GM23338 (cell line): ENCODE results near the gene RIBC2. TPM values are rescaled to one million over a fixed set of nuclear protein-coding genes. Genes with fewer than 3 reads are reported as not detected.

Experiments
- ATAC-seq: fragments of 200-7000 bp; cut with Tn5 transposase; 3 replicates; pipeline ENCODE4 v1.9.1; 2020
- DNase-seq: peaks from one replicate; pipeline ENCODE4 v3.0.0-alpha.2; 2015; ENCODE audit warnings: low spot score
- H2AFZ ChIP-seq: fragments of 200-600 bp; sonication (generic); 2 replicates; pipeline ENCODE4 v1.8.0; 2016; ENCODE audit warnings: antibody characterized with exemption, mild to moderate bottlenecking, moderate library complexity
- H3F3A ChIP-seq: fragments of 200-600 bp; sonication (generic); replicated peaks from 2 replicates; pipeline ENCODE4 v1.8.0; 2017; ENCODE audit warnings: antibody characterized with exemption, mixed run types, low read depth
- H3K27ac ChIP-seq: fragments of 200-600 bp; sonication (generic); 2 replicates; pipeline ENCODE4 v1.6.1; 2016; ENCODE audit warnings: low read depth
- H3K27me3 ChIP-seq: fragments of 200-600 bp; sonication (generic); 2 replicates; pipeline ENCODE4 v1.8.0; 2016; ENCODE audit warnings: mild to moderate bottlenecking, mixed run types, moderate library complexity; ENCODE audit not compliant: insufficient read depth
- H3K36me3 ChIP-seq: fragments of 200-600 bp; sonication (generic); 2 replicates; pipeline ENCODE4 v1.8.0; 2016; ENCODE audit warnings: mild to moderate bottlenecking; ENCODE audit not compliant: insufficient read depth
- H3K4me1 ChIP-seq: fragments of 200-600 bp; sonication (generic); 2 replicates; pipeline ENCODE4 v1.8.0; 2016; ENCODE audit warnings: mild to moderate bottlenecking, moderate library complexity; ENCODE audit not compliant: insufficient read depth
- H3K4me2 ChIP-seq: fragments of 200-600 bp; sonication (generic); 2 replicates; pipeline ENCODE4 v1.7.1; 2017; ENCODE audit warnings: mixed run types
- H3K4me3 ChIP-seq: fragments of 200-600 bp; sonication (generic); 2 replicates; pipeline ENCODE4 v1.6.1; 2016; ENCODE audit warnings: mixed run types
- H3K79me2 ChIP-seq: fragments of 200-600 bp; sonication (generic); replicated peaks from 2 replicates; pipeline ENCODE4 v1.8.0; 2017; ENCODE audit warnings: mild to moderate bottlenecking; ENCODE audit not compliant: insufficient read depth
- H3K9me2 ChIP-seq: fragments of 200-600 bp; sonication (generic); 2 replicates; pipeline ENCODE4 v1.8.0; 2017; ENCODE audit not compliant: insufficient read depth
- H4K20me1 ChIP-seq: fragments of 200-600 bp; sonication (generic); replicated peaks from 2 replicates; pipeline ENCODE4 v1.8.0; 2017; ENCODE audit warnings: mild to moderate bottlenecking; ENCODE audit not compliant: insufficient read depth
- H3K27ac Mint-ChIP-seq: 2 replicates; pipeline ENCODE4 v1.8.0; 2020; ENCODE audit warnings: inconsistent platforms, mild to moderate bottlenecking, moderate library complexity, mixed read lengths
- H3K27me3 Mint-ChIP-seq: 3 replicates; pipeline ENCODE4 v1.8.0; 2022; ENCODE audit warnings: low read depth, mild to moderate bottlenecking, moderate library complexity, mixed read lengths, inconsistent platforms; ENCODE audit not compliant: insufficient read depth, poor library complexity
- H3K36me3 Mint-ChIP-seq: 3 replicates; pipeline ENCODE4 v1.8.0; 2021; ENCODE audit warnings: low read depth, mild to moderate bottlenecking, inconsistent platforms, moderate library complexity, mixed read lengths
- H3K4me1 Mint-ChIP-seq: 3 replicates; pipeline ENCODE4 v1.8.0; 2020; ENCODE audit warnings: mild to moderate bottlenecking, inconsistent platforms, mixed read lengths
- H3K4me3 Mint-ChIP-seq: 3 replicates; pipeline ENCODE4 v1.8.0; 2021; ENCODE audit warnings: moderate library complexity, mild to moderate bottlenecking, inconsistent platforms, mixed read lengths
- H3K9me3 Mint-ChIP-seq: 3 replicates; pipeline ENCODE4 v1.8.0; 2020; ENCODE audit warnings: moderate library complexity, mild to moderate bottlenecking, inconsistent platforms, mixed read lengths
- CREB1 ChIP-seq: fragments of 250-450 bp; sonication (Bioruptor Pico); IDR thresholded peaks from 2 replicates; pipeline ENCODE4 v1.5.0; 2020; ENCODE audit warnings: low read depth, mild to moderate bottlenecking, moderate library complexity
- EZH2 ChIP-seq: fragments of 200-600 bp; sonication (generic); IDR thresholded peaks from one replicate; pipeline ENCODE4 v1.8.0; 2017; ENCODE audit warnings: antibody characterized with exemption, mild to moderate bottlenecking, low read depth; ENCODE audit not compliant: unreplicated experiment
- EZH2phosphoT487 ChIP-seq: fragments of 200-600 bp; sonication (generic); IDR thresholded peaks from one replicate; pipeline ENCODE4 v1.8.1; 2018; ENCODE audit warnings: antibody characterized with exemption; ENCODE audit not compliant: unreplicated experiment
- JUNB ChIP-seq: IDR thresholded peaks from one replicate; pipeline ENCODE4 v1.6.1; 2016; ENCODE audit warnings: antibody characterized with exemption; ENCODE audit not compliant: unreplicated experiment
- NANOG ChIP-seq: IDR thresholded peaks from 2 replicates; pipeline ENCODE4 v1.6.1; 2016; ENCODE audit warnings: antibody characterized with exemption, borderline replicate concordance
- POLR2AphosphoS5 ChIP-seq: IDR thresholded peaks from 2 replicates; pipeline ENCODE4 v1.6.1; 2016; ENCODE audit warnings: antibody characterized with exemption, low read depth
- STAT1 ChIP-seq: IDR thresholded peaks from one replicate; pipeline ENCODE4 v1.6.1; 2016; ENCODE audit warnings: antibody characterized with exemption; ENCODE audit not compliant: unreplicated experiment
- ZNF114 ChIP-seq: fragments of 250-450 bp; sonication (Bioruptor Pico); IDR thresholded peaks from 2 replicates; pipeline ENCODE4 v1.5.0; 2020; ENCODE audit warnings: mild to moderate bottlenecking, moderate library complexity
- ZNF331 ChIP-seq: fragments of 250-450 bp; sonication (Bioruptor Pico); IDR thresholded peaks from 2 replicates; pipeline ENCODE4 v1.5.0; 2020; ENCODE audit warnings: low read depth, mild to moderate bottlenecking, moderate library complexity
- polyA plus RNA-seq: library from polyadenylated mRNA; unstranded; fragments of >200 nt; fragmentation: Nextera tagmentation; extraction: Ambion mirVana; gene quantifications from 2 replicates; pipeline ENCODE4 v1.2.1, GENCODE V29; 2016
- total RNA-seq: library from RNA; depleted of rRNA; stranded (reverse); fragments of >200 nt; shearing (Covaris generic); gene quantifications from 2 replicates; pipeline ENCODE4 v1.2.3, GENCODE V29; 2014
- TF ChIP-seq, protein P1 (sequence below): IDR thresholded peaks from one replicate; pipeline ENCODE4 v1.6.1; 2018; ENCODE audit warnings: antibody characterized with exemption; ENCODE audit not compliant: unreplicated experiment
- TF ChIP-seq, protein P2 (sequence below), 2 experiments: fragments of 200-600 bp in 1 of 2; sonication (generic) in 1 of 2; conservative IDR thresholded peaks; 2 replicates each; pipeline versions ENCODE4 v1.5.1 to v1.6.1; 2016 to 2017; ENCODE audit warnings: antibody characterized with exemption in 2 of 2, low read depth in 2 of 2, mild to moderate bottlenecking in 2 of 2, moderate library complexity in 1 of 2
- TF ChIP-seq, protein P3 (sequence below): IDR thresholded peaks from 2 replicates; pipeline ENCODE4 v1.6.1; 2016; ENCODE audit warnings: antibody characterized with exemption

Gene RIBC2
- total and polyA plus RNA-seq, 2 experiments from 2014 or later: 2.2 to 2.8 TPM

DNA sequence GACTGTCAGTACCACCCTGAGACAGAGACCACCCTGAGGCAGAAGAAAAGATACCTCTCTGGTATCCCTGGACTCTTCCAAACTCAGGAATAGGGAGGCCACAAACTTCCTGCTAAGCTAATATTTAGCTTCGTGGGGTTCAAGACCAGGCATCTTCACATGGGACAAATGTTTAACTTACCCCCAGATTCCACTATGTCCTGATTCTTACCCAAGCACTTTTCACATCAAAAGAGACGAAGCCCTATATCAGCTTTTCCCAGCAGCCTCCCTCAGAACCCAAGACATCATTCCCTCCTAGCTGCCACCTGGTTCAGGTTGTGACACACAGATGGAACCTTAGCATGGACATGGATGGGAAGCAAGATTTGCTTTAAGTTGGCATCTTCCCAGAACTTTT, 32.1 kb upstream of the RIBC2 start (continued):
- TF ChIP-seq, protein P1, sequence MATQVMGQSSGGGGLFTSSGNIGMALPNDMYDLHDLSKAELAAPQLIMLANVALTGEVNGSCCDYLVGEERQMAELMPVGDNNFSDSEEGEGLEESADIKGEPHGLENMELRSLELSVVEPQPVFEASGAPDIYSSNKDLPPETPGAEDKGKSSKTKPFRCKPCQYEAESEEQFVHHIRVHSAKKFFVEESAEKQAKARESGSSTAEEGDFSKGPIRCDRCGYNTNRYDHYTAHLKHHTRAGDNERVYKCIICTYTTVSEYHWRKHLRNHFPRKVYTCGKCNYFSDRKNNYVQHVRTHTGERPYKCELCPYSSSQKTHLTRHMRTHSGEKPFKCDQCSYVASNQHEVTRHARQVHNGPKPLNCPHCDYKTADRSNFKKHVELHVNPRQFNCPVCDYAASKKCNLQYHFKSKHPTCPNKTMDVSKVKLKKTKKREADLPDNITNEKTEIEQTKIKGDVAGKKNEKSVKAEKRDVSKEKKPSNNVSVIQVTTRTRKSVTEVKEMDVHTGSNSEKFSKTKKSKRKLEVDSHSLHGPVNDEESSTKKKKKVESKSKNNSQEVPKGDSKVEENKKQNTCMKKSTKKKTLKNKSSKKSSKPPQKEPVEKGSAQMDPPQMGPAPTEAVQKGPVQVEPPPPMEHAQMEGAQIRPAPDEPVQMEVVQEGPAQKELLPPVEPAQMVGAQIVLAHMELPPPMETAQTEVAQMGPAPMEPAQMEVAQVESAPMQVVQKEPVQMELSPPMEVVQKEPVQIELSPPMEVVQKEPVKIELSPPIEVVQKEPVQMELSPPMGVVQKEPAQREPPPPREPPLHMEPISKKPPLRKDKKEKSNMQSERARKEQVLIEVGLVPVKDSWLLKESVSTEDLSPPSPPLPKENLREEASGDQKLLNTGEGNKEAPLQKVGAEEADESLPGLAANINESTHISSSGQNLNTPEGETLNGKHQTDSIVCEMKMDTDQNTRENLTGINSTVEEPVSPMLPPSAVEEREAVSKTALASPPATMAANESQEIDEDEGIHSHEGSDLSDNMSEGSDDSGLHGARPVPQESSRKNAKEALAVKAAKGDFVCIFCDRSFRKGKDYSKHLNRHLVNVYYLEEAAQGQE: no peak
- TF ChIP-seq ZNF331 (no peak), STAT1 (no peak), EZH2 (no peak), CREB1 (CRISPR knock-in tag) (no peak)
- TF ChIP-seq, protein P2, sequence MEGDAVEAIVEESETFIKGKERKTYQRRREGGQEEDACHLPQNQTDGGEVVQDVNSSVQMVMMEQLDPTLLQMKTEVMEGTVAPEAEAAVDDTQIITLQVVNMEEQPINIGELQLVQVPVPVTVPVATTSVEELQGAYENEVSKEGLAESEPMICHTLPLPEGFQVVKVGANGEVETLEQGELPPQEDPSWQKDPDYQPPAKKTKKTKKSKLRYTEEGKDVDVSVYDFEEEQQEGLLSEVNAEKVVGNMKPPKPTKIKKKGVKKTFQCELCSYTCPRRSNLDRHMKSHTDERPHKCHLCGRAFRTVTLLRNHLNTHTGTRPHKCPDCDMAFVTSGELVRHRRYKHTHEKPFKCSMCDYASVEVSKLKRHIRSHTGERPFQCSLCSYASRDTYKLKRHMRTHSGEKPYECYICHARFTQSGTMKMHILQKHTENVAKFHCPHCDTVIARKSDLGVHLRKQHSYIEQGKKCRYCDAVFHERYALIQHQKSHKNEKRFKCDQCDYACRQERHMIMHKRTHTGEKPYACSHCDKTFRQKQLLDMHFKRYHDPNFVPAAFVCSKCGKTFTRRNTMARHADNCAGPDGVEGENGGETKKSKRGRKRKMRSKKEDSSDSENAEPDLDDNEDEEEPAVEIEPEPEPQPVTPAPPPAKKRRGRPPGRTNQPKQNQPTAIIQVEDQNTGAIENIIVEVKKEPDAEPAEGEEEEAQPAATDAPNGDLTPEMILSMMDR (conservative IDR thresholded peaks at IDR 0.05; ENCODE audit: low read depth in 2 of 2): no peak

DNA sequence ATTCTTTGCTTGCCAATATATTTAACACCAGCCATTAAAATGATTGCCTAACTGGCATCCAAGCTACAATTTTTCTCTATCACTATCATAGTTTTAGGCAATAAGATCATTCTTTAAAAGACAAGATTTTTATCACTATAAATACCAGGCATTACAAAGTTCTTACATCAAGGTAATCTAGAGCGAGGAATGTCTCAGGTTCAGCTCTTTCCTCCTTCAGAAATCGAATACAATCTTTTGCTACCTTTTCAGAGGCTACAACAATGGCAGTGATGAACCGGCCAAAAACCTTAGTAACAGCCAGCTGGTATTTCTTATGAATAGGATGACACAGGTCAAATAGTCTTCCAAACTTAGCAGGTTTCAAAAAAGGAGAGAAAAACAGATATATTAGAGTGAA, 23.9 kb upstream of the RIBC2 start:
- Histone ChIP-seq H3F3A (no peaks in the 10 kb centered on the region), H3K27me3 (no peaks in the 10 kb centered on the region), H3K36me3 (no peaks in the 10 kb centered on the region), H3K4me3 (no peak overlapping the region), H4K20me1 (no peaks in the 10 kb centered on the region), H3K27ac (no peak overlapping the region), H3K79me2 (no peaks in the 10 kb centered on the region), H3K4me1 (no peaks in the 10 kb centered on the region), H2AFZ (no peak overlapping the region), H3K9me2 (no peaks in the 10 kb centered on the region), H3K4me2 (no peak overlapping the region)
- ATAC-seq (no peak), DNase-seq (no peak)
- no peak overlapping the region for H3K27ac Mint-ChIP-seq
- H3K36me3 Mint-ChIP-seq: no peaks in the 10 kb centered on the region
- TF ChIP-seq EZH2phosphoT487: no peak
- no peak for TF ChIP-seq EZH2
- no peak for TF ChIP-seq ZNF114 (CRISPR knock-in tag)
- TF ChIP-seq, protein P1: no peak
- no peak for TF ChIP-seq CREB1 (CRISPR knock-in tag)
- TF ChIP-seq, protein P2 (conservative IDR thresholded peaks at IDR 0.05; ENCODE audit: low read depth in 2 of 2): no peak
- TF ChIP-seq, protein P3, sequence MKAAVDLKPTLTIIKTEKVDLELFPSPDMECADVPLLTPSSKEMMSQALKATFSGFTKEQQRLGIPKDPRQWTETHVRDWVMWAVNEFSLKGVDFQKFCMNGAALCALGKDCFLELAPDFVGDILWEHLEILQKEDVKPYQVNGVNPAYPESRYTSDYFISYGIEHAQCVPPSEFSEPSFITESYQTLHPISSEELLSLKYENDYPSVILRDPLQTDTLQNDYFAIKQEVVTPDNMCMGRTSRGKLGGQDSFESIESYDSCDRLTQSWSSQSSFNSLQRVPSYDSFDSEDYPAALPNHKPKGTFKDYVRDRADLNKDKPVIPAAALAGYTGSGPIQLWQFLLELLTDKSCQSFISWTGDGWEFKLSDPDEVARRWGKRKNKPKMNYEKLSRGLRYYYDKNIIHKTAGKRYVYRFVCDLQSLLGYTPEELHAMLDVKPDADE: no peak
- TF ChIP-seq POLR2AphosphoS5: no peak
- TF ChIP-seq JUNB: no peak
- no peak for TF ChIP-seq NANOG
- no peaks in the 10 kb centered on the region for H3K4me1 Mint-ChIP-seq
- no peaks in the 10 kb centered on the region for H3K9me3 Mint-ChIP-seq
- no peaks in the 10 kb centered on the region for H3K27me3 Mint-ChIP-seq
- H3K4me3 Mint-ChIP-seq: no peak overlapping the region
